ENCODE measurements around the gene NFATC4. TPM values are rescaled to one million over a fixed set of nuclear protein-coding genes. Genes with fewer than 3 reads are reported as not detected.

Gene NFATC4
- total RNA-seq (2014; rRNA removed) (11.5 and 15.1 TPM in 2 replicates), Bru-seq, nascent RNA (percentile 42 among the genes with signal in this experiment), BruChase-seq, experiment 1, labeled RNA remaining after a 6-hour chase (percentile 48 among the genes with signal in this experiment), BruChase-seq, experiment 2, labeled RNA remaining after a 2-hour chase (percentile 39 among the genes with signal in this experiment)
- long read RNA-seq, full-length matches to known transcripts, result 8 of 14 reads
- long read RNA-seq, partial matches to known transcripts, result 1 of 14 reads
- long read RNA-seq, other reads (novel, unspliced or antisense), result 5 of 14 reads

DNA sequence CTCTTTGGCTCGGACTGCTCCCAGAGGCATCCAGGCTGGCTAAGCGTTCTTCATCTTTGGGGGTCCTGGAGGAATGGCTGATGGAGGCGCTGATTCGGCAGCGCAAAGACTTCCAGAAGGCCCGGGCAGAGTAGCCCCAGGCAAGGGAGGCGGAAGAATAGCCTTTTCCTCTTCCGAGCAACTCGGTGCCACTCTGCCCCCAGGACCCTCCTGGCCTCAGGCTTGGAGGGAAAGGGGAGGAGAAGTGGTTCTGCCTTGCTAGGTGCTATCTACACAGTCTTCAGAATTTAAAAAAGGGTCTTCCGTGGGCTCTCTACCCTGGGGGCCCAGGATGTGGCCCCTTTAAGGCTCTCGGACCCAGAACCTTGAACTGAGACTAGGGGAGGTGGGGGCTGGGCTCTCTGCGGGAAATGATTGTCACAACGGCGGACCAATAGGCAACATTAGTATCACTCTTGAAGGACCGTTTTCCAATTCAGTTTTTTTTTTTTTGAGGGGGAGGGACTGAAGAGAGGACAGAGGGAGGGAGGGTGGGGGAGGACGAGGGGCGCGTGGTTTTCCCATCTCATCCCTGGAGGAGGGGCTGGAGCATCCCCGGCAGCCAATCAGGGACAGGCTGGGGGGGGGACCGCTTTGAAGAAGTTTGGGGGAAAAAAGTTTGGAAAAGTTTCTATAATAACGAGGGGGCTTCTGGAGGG lies at the start of gene NFATC4:
Gene NFATC4, plus strand, starts transcription at position 671 of the 698 bp plus-strand sequence. CDS start 157 bp downstream, outside the sequence.
- no peaks in the 10 kb centered on the region for H3K9me3 ChIP-seq (ENCODE audit: low read length)
- H3K4me1 ChIP-seq (ENCODE audit: insufficient read depth, low read length), result peaks cover 24% of the 10 kb centered on the region
- ChIA-PET POLR2A (ENCODE audit: unreplicated experiment) (no interaction called here), CTCF (no interaction called here)
- no peaks in the 10 kb centered on the region for H3F3A ChIP-seq (ENCODE audit: low read length, unreplicated experiment)
- intact Hi-C loops (cut with micrococcal nuclease), result loop anchor here (2.0 kb wide), 2 partner anchors 35 to 75 kb away; partner anchors contain the start of gene SDR39U1
- peak within 1 kb of the TSS; percentile 91 for H2AFZ ChIP-seq (ENCODE audit: low read length)
- BruUV-seq (replicated peaks), result TSS peak; percentile 40
- H3K27ac ChIP-seq (ENCODE audit: low read length), result peak within 1 kb of the TSS; percentile 73
- DNase-seq (peak; percentile 83), ATAC-seq (peak; percentile 29)
- peak within 1 kb of the TSS; percentile 65 for H3K9ac ChIP-seq (ENCODE audit: low read length)
- peak within 1 kb of the TSS; percentile 96 for H3K4me2 ChIP-seq (ENCODE audit: low read length)
- H3K27me3 ChIP-seq (ENCODE audit: low read length), result no peaks in the 10 kb centered on the region
- no peaks in the 10 kb centered on the region for H3K9me2 ChIP-seq (replicated peaks; ENCODE audit: low read length)
- H3K36me3 ChIP-seq (ENCODE audit: low read depth, low read length), result no peaks in the 10 kb centered on the region
- H3K4me3 ChIP-seq (ENCODE audit: low read length), result peak within 1 kb of the TSS; percentile 63
- no peaks in the 10 kb centered on the region for H4K20me1 ChIP-seq (ENCODE audit: low read length)
- H3K79me2 ChIP-seq (ENCODE audit: low read length), result no peaks in the 10 kb centered on the region
- no peak for TF ChIP-seq EZH2 (IDR thresholded peaks at IDR 0.05; ENCODE audit: low read length, unreplicated experiment)
- no peak for TF ChIP-seq EZH2phosphoT487 (IDR thresholded peaks at IDR 0.05; ENCODE audit: borderline replicate concordance, low read length)
- TF ChIP-seq CTCF (conservative IDR thresholded peaks at IDR 0.05; ENCODE audit: low read depth, low read length), result no peak

DNA sequence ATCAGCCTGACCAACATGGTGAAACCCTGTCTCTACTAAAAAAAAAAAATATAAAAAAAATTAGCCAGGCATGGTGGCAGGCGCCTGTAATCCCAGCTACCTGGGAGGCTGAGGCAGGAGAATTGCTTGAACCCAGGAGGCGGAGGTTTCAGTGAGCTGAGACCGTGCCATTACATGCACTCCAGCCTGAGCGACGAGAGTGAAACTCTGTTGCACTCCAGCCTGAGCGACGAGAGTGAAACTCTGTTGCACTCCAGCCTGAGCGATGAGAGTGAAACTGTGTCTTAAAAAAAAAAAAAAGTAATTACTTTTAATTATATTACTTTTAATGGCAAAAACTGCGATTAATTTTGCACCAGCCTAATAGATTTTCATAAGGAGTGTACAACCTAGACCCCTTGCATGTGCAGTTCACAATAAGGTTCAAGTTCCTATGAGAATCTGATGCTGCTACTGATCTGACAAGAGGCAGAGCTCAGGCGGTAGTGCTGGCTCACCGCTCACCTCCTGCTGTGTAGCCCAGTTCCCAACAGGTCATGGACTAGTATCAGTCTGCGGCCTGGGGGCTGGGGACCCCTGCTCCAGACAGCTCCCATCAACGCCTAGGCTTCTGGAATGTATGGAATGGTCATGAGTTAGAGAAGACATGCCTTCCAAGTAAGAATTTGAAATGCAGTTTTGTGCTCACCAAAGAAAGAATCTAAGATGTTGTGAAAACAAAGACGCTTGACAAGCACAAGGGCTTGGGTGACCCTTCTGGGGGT lies 46.6 kb upstream of the NFATC4 start:
- Histone ChIP-seq H3K36me3 (ENCODE audit: low read depth, low read length) (no peaks in the 10 kb centered on the region), H4K20me1 (ENCODE audit: low read length) (no peaks in the 10 kb centered on the region), H3K4me2 (ENCODE audit: low read length) (no peak overlapping the region), H3K9ac (ENCODE audit: low read length) (no peak overlapping the region), H2AFZ (ENCODE audit: low read length) (no peak overlapping the region), H3K27ac (ENCODE audit: low read length) (no peak overlapping the region), H3K4me1 (ENCODE audit: insufficient read depth, low read length) (peaks cover 12% of the 10 kb centered on the region), H3K4me3 (ENCODE audit: low read length) (no peak overlapping the region), H3K79me2 (ENCODE audit: low read length) (no peaks in the 10 kb centered on the region), H3K9me2 (replicated peaks; ENCODE audit: low read length) (no peaks in the 10 kb centered on the region), H3F3A (ENCODE audit: low read length, unreplicated experiment) (no peaks in the 10 kb centered on the region), H3K9me3 (ENCODE audit: low read length) (no peaks in the 10 kb centered on the region), H3K27me3 (ENCODE audit: low read length) (no peaks in the 10 kb centered on the region)
- TF ChIP-seq EZH2 (IDR thresholded peaks at IDR 0.05; ENCODE audit: low read length, unreplicated experiment) (no peak), EZH2phosphoT487 (IDR thresholded peaks at IDR 0.05; ENCODE audit: borderline replicate concordance, low read length) (no peak), CTCF (conservative IDR thresholded peaks at IDR 0.05; ENCODE audit: low read depth, low read length) (no peak)
- BruUV-seq (replicated peaks), result no TSS peak
- ATAC-seq, result no peak
- ChIA-PET POLR2A (ENCODE audit: unreplicated experiment) (no interaction called here), CTCF (no interaction called here)
- intact Hi-C loops (cut with micrococcal nuclease), result no loop called here
- DNase-seq, result no peak
